HCT116 (cell line): ENCODE results near the gene LRIG3. TPM values are rescaled to one million over a fixed set of nuclear protein-coding genes. Genes with fewer than 3 reads are reported as not detected.

Experiments
- ATAC-seq: fragments of 200-7000 bp; cut with Tn5 transposase; 2 replicates; pipeline ENCODE4 v1.9.1; 2020; ENCODE audit warnings: mild to moderate bottlenecking, moderate library complexity
- BruUV-seq: library from RNA; stranded (reverse); fragments of 400-500 nt; replicated peaks from 2 replicates; lab custom pipeline; 2021; lab: Mats Ljungman, UMichigan
- CTCF ChIA-PET: fragments of 300-600 bp; sonication (Branson Sonifier 250); formaldehyde crosslinking; loops from one replicate; lab custom pipeline; 2021; ENCODE audit warnings: antibody characterized with exemption; lab: Charles Lee
- POLR2A ChIA-PET: fragments of 300-600, 350-600 bp; sonication (Branson Sonifier 250); formaldehyde crosslinking; loops from one replicate; lab custom pipeline; 2021; ENCODE audit warnings: antibody characterized with exemption; lab: Charles Lee
- RAD21 ChIA-PET, 2 experiments: fragments of 300-600 bp; sonication (Branson Sonifier 250); formaldehyde crosslinking; loops; one replicate each; lab custom pipeline; 2023; ENCODE audit warnings: low total read pairs in 2 of 2; ENCODE audit not compliant: uncharacterized antibody in 2 of 2, unreplicated experiment in 2 of 2, low non-redundant PET in 1 of 2; lab: Charles Lee
- DNase-seq: peaks from one replicate; pipeline ENCODE4 v3.0.0-alpha.2; 2010; ENCODE audit warnings: low read depth, low spot score
- H2AFZ ChIP-seq: fragments of 200-600 bp; shearing (Covaris generic), sonication (generic); 2 replicates; pipeline ENCODE4 v1.6.1; 2017; ENCODE audit warnings: low read depth, mixed run types, mixed read lengths, antibody characterized with exemption, low read length; ENCODE audit not compliant: poor library complexity, severe bottlenecking
- H3K27ac ChIP-seq: 2 replicates; pipeline ENCODE4 v1.5.1; 2012; ENCODE audit warnings: low read depth, low read length
- H3K27me3 ChIP-seq: fragments of 200-600 bp; sonication (generic); 2 replicates; pipeline ENCODE4 v1.6.1; 2016; ENCODE audit warnings: mixed run types, low read length, mixed read lengths; ENCODE audit not compliant: insufficient read depth
- H3K36me3 ChIP-seq, 2 experiments: fragments of 200-500 bp in 1 of 2; fragments of 200-600 bp in 1 of 2; sonication (Bioruptor generic) in 1 of 2; sonication (generic) in 1 of 2; 2 replicates each; pipeline versions ENCODE4 v1.5.1 to v1.6.1; 2014 to 2016; ENCODE audit warnings: low read length in 2 of 2, inconsistent platforms in 1 of 2, mixed read lengths in 1 of 2, mixed run types in 1 of 2; ENCODE audit not compliant: insufficient read depth in 2 of 2, control insufficient read depth in 1 of 2
- H3K4me1 ChIP-seq, 2 experiments: fragments of 200-600 bp in 1 of 2; sonication (generic) in 1 of 2; 2 replicates each; pipeline versions ENCODE4 v1.5.1 to v1.6.1; 2012 to 2017; ENCODE audit warnings: low read length in 2 of 2, inconsistent platforms in 1 of 2, mild to moderate bottlenecking in 1 of 2, mixed read lengths in 1 of 2, mixed run types in 1 of 2, moderate library complexity in 1 of 2; ENCODE audit not compliant: insufficient read depth in 2 of 2, control insufficient read depth in 1 of 2
- H3K4me2 ChIP-seq: fragments of 200-600 bp; sonication (generic); 2 replicates; pipeline ENCODE4 v1.6.1; 2017; ENCODE audit warnings: mixed run types, low read length, mixed read lengths
- H3K4me3 ChIP-seq, 2 experiments: fragments of 200-600 bp in 1 of 2; sonication (generic) in 1 of 2; replicated peaks in 1 of 2; 2 replicates each; pipeline ENCODE4 v1.5.1; 2011 to 2016; ENCODE audit warnings: low read length in 2 of 2, control low read depth in 1 of 2, low read depth in 1 of 2, mild to moderate bottlenecking in 1 of 2, mixed read lengths in 1 of 2, mixed run types in 1 of 2
- H3K79me2 ChIP-seq: fragments of 200-600 bp; sonication (generic); 2 replicates; pipeline ENCODE4 v1.6.1; 2017; ENCODE audit warnings: mild to moderate bottlenecking, mixed run types, low read length, moderate library complexity, mixed read lengths; ENCODE audit not compliant: insufficient read depth
- H3K9ac ChIP-seq: fragments of 200-600 bp; sonication (generic); 2 replicates; pipeline ENCODE4 v1.6.1; 2016; ENCODE audit warnings: low read length, mixed read lengths
- H3K9me2 ChIP-seq: fragments of 200-600 bp; sonication (generic), shearing (Covaris generic); 2 replicates; pipeline ENCODE4 v1.6.1; 2017; ENCODE audit warnings: mixed run types, mild to moderate bottlenecking, moderate library complexity; ENCODE audit not compliant: insufficient read depth
- H3K9me3 ChIP-seq, 2 experiments: fragments of 200-500 bp in 1 of 2; fragments of 200-600 bp in 1 of 2; sonication (Bioruptor generic) in 1 of 2; sonication (generic) in 1 of 2; 2 replicates each; pipeline ENCODE4 v1.6.1; 2014 to 2017; ENCODE audit warnings: low read length in 2 of 2, mixed read lengths in 2 of 2, inconsistent platforms in 1 of 2, low read depth in 1 of 2, mild to moderate bottlenecking in 1 of 2, mixed run types in 1 of 2, moderate library complexity in 1 of 2; ENCODE audit not compliant: control insufficient read depth in 1 of 2, insufficient read depth in 1 of 2
- H4K20me1 ChIP-seq: fragments of 200-600 bp; sonication (generic), shearing (Covaris generic); 2 replicates; pipeline ENCODE4 v1.6.1; 2017; ENCODE audit warnings: mixed run types, mild to moderate bottlenecking, moderate library complexity; ENCODE audit not compliant: insufficient read depth
- CEBPB ChIP-seq: IDR thresholded peaks from 2 replicates; pipeline ENCODE4 v1.6.1; 2012; ENCODE audit warnings: low read depth
- EGR1 ChIP-seq: IDR thresholded peaks from 2 replicates; pipeline ENCODE4 v1.6.1; 2012; ENCODE audit warnings: low read depth
- EZH2 ChIP-seq: fragments of 200-600 bp; sonication (generic); IDR thresholded peaks from 2 replicates; pipeline ENCODE4 v1.6.1; 2017; ENCODE audit warnings: antibody characterized with exemption, mixed run types
- POLR2AphosphoS5 ChIP-seq: IDR thresholded peaks from 2 replicates; pipeline ENCODE4 v1.6.1; 2011; ENCODE audit warnings: mild to moderate bottlenecking, low read depth, low read length, moderate library complexity
- SRF ChIP-seq: IDR thresholded peaks from 2 replicates; pipeline ENCODE4 v1.6.1; 2012; ENCODE audit warnings: low read depth
- YY1 ChIP-seq: IDR thresholded peaks from 2 replicates; pipeline ENCODE4 v1.6.1; 2011; ENCODE audit warnings: low read length, low read depth, moderate library complexity, mild to moderate bottlenecking; ENCODE audit not compliant: insufficient replicate concordance; ENCODE audit errors: extremely low read depth
- ZFX ChIP-seq: fragments of 450-650 bp; IDR thresholded peaks from 2 replicates; pipeline ENCODE4 v1.6.1; 2017
- ZNF274 ChIP-seq: fragments of 200-500 bp; sonication (Bioruptor generic); IDR thresholded peaks from 2 replicates; pipeline ENCODE4 v1.6.1; 2014; ENCODE audit warnings: mild to moderate bottlenecking, low read depth, low read length, inconsistent platforms
- intact Hi-C: fragments of 100-400 bp; cut with micrococcal nuclease; formaldehyde crosslinking; loops from 2 replicates; pipeline ENCODE4 v1.10.0; 2022
- total RNA-seq: library from RNA; stranded (reverse); gene quantifications from one replicate; pipeline ENCODE4 v1.2.1, GENCODE V29; 2021; ENCODE audit not compliant: unreplicated experiment
- TF ChIP-seq, protein P1 (sequence below): IDR thresholded peaks from 2 replicates; pipeline ENCODE4 v1.6.1; 2012
- TF ChIP-seq, protein P2 (sequence below), 3 experiments: fragments of 200-600 bp in 1 of 3; sonication (generic) in 1 of 3; IDR thresholded peaks in 2 of 3; conservative IDR thresholded peaks in 1 of 3; 2 replicates each; pipeline ENCODE4 v1.5.1; 2012 to 2017; ENCODE audit warnings: low read depth in 2 of 3, low read length in 2 of 3, antibody characterized with exemption in 1 of 3, borderline replicate concordance in 1 of 3, control low read depth in 1 of 3, mild to moderate bottlenecking in 1 of 3, mixed read lengths in 1 of 3, mixed run types in 1 of 3, moderate library complexity in 1 of 3; ENCODE audit not compliant: insufficient read depth in 1 of 3
- TF ChIP-seq, protein P3 (sequence below): IDR thresholded peaks from 2 replicates; pipeline ENCODE4 v1.6.1; 2012
- TF ChIP-seq, protein P4 (sequence below): IDR thresholded peaks from 2 replicates; pipeline ENCODE4 v1.6.1; 2012; ENCODE audit warnings: low read depth

LRIG3 gene
- total RNA-seq, 1 experiment from 2014 or later: 11.1 TPM

DNA sequence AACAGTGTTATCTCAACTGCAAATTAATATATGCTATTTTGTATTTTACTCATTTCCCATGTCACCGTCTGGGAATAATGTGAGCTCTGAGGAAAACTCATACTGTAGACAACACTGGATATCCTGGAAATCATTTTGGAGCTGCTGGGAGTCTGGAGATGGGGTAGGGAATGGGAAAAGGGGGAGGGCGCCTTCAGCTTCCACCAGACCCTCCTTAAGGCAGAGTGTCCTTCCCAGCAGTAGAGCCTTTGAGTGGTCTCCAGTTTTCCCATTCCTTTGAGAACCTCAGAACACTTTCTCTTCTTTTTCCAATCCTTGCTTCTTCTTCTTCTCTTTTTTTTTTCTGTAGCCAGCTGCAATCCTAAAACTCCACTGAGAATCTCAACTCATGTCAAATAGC is 5.4 kb upstream of the LRIG3 start:
- H2AFZ ChIP-seq: no peak overlapping the region
- no peaks in the 10 kb centered on the region for H3K36me3 ChIP-seq
- no peak overlapping the region for H3K4me3 ChIP-seq
- CTCF ChIA-PET: no interaction called here
- no peak for ATAC-seq
- intact Hi-C loops: no loop called here
- POLR2A ChIA-PET: no interaction called here
- H3K9me3 ChIP-seq: no peaks in the 10 kb centered on the region
- no peak overlapping the region for H3K9ac ChIP-seq
- RAD21 ChIA-PET: no interaction called here
- no peaks in the 10 kb centered on the region for H3K9me2 ChIP-seq
- no peak overlapping the region for H3K4me2 ChIP-seq
- no peaks in the 10 kb centered on the region for H4K20me1 ChIP-seq
- no peak overlapping the region for H3K27ac ChIP-seq
- TF ChIP-seq, protein P1, sequence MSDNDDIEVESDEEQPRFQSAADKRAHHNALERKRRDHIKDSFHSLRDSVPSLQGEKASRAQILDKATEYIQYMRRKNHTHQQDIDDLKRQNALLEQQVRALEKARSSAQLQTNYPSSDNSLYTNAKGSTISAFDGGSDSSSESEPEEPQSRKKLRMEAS: no peak
- TF ChIP-seq EGR1 (no peak), POLR2AphosphoS5 (no peak), EZH2 (no peak)
- TF ChIP-seq, protein P2, sequence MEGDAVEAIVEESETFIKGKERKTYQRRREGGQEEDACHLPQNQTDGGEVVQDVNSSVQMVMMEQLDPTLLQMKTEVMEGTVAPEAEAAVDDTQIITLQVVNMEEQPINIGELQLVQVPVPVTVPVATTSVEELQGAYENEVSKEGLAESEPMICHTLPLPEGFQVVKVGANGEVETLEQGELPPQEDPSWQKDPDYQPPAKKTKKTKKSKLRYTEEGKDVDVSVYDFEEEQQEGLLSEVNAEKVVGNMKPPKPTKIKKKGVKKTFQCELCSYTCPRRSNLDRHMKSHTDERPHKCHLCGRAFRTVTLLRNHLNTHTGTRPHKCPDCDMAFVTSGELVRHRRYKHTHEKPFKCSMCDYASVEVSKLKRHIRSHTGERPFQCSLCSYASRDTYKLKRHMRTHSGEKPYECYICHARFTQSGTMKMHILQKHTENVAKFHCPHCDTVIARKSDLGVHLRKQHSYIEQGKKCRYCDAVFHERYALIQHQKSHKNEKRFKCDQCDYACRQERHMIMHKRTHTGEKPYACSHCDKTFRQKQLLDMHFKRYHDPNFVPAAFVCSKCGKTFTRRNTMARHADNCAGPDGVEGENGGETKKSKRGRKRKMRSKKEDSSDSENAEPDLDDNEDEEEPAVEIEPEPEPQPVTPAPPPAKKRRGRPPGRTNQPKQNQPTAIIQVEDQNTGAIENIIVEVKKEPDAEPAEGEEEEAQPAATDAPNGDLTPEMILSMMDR (IDR thresholded peaks at IDR 0.05 in 2 of 3, conservative IDR thresholded peaks at IDR 0.05 in 1 of 3; ENCODE audit: borderline replicate concordance in 1 of 3, insufficient read depth in 1 of 3, low read depth in 2 of 3, low read length in 2 of 3): no peak
- no peaks in the 10 kb centered on the region for H3K27me3 ChIP-seq
- DNase-seq: no peak
- BruUV-seq: no TSS peak
- H3K4me1 ChIP-seq: peaks cover 0 to 5% of the 10 kb centered on the region in 2 experiments; a peak in 3 of 4 replicates
- no peaks in the 10 kb centered on the region for H3K79me2 ChIP-seq

DNA sequence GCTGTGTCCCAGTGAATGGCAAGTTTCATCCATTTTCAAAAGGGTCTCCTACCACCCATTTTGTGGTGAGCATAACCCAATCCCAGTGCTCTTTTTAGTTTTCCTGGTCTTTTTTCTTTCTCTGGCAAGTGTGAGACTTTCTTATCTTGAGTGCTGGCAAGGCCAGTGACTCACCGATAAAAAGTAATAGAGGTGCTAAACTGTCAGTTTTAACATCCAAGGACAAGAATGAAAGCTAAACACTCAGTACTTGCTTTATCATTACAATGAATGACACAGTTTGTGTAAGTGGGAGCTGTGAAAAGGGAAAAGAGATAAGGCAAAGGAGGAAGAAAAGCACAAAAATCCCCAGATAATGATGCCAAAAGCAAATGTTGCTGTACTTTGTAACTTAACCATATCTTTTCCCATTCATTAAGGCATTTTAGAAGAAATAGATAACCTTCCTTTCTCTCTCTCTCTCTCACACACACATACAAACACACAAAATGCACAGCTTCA is 4.9 kb upstream of the LRIG3 start:
- H3K9ac ChIP-seq: no peak overlapping the region
- no peaks in the 10 kb centered on the region for H4K20me1 ChIP-seq
- H3K4me2 ChIP-seq: no peak overlapping the region
- peaks cover 0 to 8% of the 10 kb centered on the region in 2 experiments; a peak in 3 of 4 replicates for H3K4me1 ChIP-seq
- no peaks in the 10 kb centered on the region for H3K9me3 ChIP-seq
- H3K36me3 ChIP-seq: no peaks in the 10 kb centered on the region
- RAD21 ChIA-PET: no interaction called here
- ATAC-seq (no peak), DNase-seq (no peak)
- no peaks in the 10 kb centered on the region for H3K9me2 ChIP-seq
- H3K27ac ChIP-seq: no peak overlapping the region
- no peaks in the 10 kb centered on the region for H3K79me2 ChIP-seq
- H3K27me3 ChIP-seq: no peaks in the 10 kb centered on the region
- POLR2A ChIA-PET: no interaction called here
- intact Hi-C loops: no loop called here
- H3K4me3 ChIP-seq: no peak overlapping the region
- H2AFZ ChIP-seq: no peak overlapping the region
- CTCF ChIA-PET: no interaction called here
- BruUV-seq: no TSS peak
- TF ChIP-seq YY1 (no peak), ZNF274 (no peak), SRF (no peak), CEBPB (no peak), EZH2 (no peak), POLR2AphosphoS5 (no peak), ZFX (no peak), EGR1 (no peak)
- TF ChIP-seq, protein P3, sequence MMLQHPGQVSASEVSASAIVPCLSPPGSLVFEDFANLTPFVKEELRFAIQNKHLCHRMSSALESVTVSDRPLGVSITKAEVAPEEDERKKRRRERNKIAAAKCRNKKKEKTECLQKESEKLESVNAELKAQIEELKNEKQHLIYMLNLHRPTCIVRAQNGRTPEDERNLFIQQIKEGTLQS: no peak
- TF ChIP-seq, protein P4, sequence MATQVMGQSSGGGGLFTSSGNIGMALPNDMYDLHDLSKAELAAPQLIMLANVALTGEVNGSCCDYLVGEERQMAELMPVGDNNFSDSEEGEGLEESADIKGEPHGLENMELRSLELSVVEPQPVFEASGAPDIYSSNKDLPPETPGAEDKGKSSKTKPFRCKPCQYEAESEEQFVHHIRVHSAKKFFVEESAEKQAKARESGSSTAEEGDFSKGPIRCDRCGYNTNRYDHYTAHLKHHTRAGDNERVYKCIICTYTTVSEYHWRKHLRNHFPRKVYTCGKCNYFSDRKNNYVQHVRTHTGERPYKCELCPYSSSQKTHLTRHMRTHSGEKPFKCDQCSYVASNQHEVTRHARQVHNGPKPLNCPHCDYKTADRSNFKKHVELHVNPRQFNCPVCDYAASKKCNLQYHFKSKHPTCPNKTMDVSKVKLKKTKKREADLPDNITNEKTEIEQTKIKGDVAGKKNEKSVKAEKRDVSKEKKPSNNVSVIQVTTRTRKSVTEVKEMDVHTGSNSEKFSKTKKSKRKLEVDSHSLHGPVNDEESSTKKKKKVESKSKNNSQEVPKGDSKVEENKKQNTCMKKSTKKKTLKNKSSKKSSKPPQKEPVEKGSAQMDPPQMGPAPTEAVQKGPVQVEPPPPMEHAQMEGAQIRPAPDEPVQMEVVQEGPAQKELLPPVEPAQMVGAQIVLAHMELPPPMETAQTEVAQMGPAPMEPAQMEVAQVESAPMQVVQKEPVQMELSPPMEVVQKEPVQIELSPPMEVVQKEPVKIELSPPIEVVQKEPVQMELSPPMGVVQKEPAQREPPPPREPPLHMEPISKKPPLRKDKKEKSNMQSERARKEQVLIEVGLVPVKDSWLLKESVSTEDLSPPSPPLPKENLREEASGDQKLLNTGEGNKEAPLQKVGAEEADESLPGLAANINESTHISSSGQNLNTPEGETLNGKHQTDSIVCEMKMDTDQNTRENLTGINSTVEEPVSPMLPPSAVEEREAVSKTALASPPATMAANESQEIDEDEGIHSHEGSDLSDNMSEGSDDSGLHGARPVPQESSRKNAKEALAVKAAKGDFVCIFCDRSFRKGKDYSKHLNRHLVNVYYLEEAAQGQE: no peak
- TF ChIP-seq, protein P1: no peak
